Breast epithelium (tissue), 4 donors: ENCODE results near the gene MED29. TPM values are rescaled to one million over a fixed set of nuclear protein-coding genes. Genes with fewer than 3 reads are reported as not detected.

Source experiments
- DNase-seq, 2 donors: peaks; one replicate each; pipeline ENCODE4 v3.0.0-alpha.2; 2019; ENCODE audit warnings: low spot score in 2 of 2
- H3K27ac ChIP-seq, 2 donors: fragments of 200-600 bp; sonication (generic) in 1 of 2; one replicate each; pipeline ENCODE4 v1.5.1; 2016 to 2019; ENCODE audit warnings: mild to moderate bottlenecking in 1 of 2
- H3K27me3 ChIP-seq, 2 donors: fragments of 200-600 bp; sonication (generic) in 1 of 2; one replicate each; pipeline versions ENCODE4 v1.5.1 to v1.6.0; 2017 to 2019; ENCODE audit warnings: control low read depth in 1 of 2, mild to moderate bottlenecking in 1 of 2
- H3K36me3 ChIP-seq: fragments of 200-600 bp; one replicate; pipeline ENCODE4 v1.5.1; 2019
- H3K4me1 ChIP-seq, 2 donors: fragments of 200-600 bp; sonication (generic); one replicate each; pipeline ENCODE4 v1.5.1; 2016 to 2019; ENCODE audit warnings: control low read depth in 1 of 2
- H3K4me3 ChIP-seq, 3 donors: fragments of 200-600 bp; sonication (generic); 1 replicate in 2 of 3; 2 replicates in 1 of 3; pipeline ENCODE4 v1.5.1; 2016 to 2019; ENCODE audit warnings: mild to moderate bottlenecking in 3 of 3, moderate library complexity in 2 of 3
- H3K9me3 ChIP-seq, 2 donors: fragments of 200-600 bp; sonication (generic) in 1 of 2; one replicate each; pipeline ENCODE4 v1.5.1; 2016 to 2019; ENCODE audit warnings: control low read depth in 1 of 2
- CTCF ChIP-seq, 3 donors: fragments of 450-650 bp; IDR thresholded peaks; one replicate each; pipeline ENCODE4 v1.5.1; 2016 to 2017; ENCODE audit warnings: antibody characterized with exemption in 3 of 3, mild to moderate bottlenecking in 3 of 3, moderate library complexity in 3 of 3
- POLR2A ChIP-seq: fragments of 450-650 bp; IDR thresholded peaks from one replicate; pipeline ENCODE4 v1.6.1; 2016; ENCODE audit warnings: antibody characterized with exemption, mild to moderate bottlenecking, moderate library complexity
- POLR2AphosphoS5 ChIP-seq, 3 donors: sonication (generic); formaldehyde crosslinking; IDR thresholded peaks; one replicate each; pipeline ENCODE4 v1.6.1; 2017; ENCODE audit warnings: antibody characterized with exemption in 3 of 3
- intact Hi-C: fragments of 100-400 bp; cut with DNase I; formaldehyde crosslinking; loops from one replicate; pipeline ENCODE4 v1.15.1; 2023; ENCODE audit warnings: low total_unique reads
- total RNA-seq, 3 donors: library from RNA; depleted of rRNA; stranded (reverse); fragments of >200 nt; gene quantifications; one replicate each; pipeline ENCODE4 v1.1.0, GENCODE V29; 2016

MED29 gene
- total RNA-seq, 3 donors from 2014 or later = 36.6 to 49.5 (median 47.3) TPM

DNA sequence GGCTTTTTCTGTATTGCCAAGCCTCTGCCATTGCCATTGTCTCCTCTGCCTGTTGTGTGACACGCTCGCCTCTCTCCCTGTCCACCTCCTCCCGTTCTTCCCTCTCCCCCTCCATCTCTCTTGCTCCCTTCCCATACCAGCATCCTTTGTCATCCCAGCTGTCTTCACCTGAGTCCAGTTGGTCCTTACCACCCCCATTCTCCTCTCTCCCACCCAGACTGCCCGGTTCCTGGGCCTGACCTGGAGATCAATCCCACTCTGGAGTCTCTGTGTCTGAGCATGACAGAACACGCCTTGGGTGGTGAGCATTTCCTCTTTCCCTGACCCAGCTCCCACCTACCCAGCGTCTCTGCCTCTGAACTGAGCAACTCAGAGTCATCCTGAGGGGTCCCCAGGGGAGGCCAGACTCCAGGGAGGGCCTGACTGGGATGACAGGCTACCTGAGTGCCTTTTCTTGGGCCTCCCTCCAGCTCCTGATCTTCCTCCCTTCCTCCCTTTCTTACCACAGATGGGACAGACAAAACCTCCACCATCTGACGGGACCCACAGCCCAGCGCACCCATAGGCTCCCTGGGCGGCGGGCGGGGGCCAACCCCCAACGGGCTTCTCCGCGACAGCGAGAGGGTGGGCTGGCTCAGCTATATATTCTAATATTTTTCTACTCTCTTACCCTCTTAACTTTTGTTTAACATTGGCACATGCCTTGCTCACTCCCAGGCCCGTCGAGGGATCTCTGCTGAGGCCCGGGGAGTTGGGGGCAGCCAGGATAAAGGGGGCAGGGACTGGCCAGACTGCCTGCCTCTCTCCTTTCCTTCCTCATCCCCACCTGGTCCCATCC is 8.0 kb upstream of the MED29 start:
- peaks cover 20% of the 10 kb centered on the region for H3K36me3 ChIP-seq
- TF ChIP-seq POLR2AphosphoS5 (IDR thresholded peaks at IDR 0.05) (no peak), CTCF (IDR thresholded peaks at IDR 0.05) (no peak), POLR2A (no peak)
- no peak overlapping the region for H3K27ac ChIP-seq
- no peak overlapping the region for H3K4me3 ChIP-seq
- no peaks in the 10 kb centered on the region for H3K9me3 ChIP-seq
- DNase-seq = no peak
- H3K27me3 ChIP-seq = no peaks in the 10 kb centered on the region
- no peaks in the 10 kb centered on the region for H3K4me1 ChIP-seq
- intact Hi-C loops = no loop called here

GRCh38 chr19:39384839-39385568 is 6.2 kb upstream of the MED29 start:
- H3K27ac ChIP-seq = no peak overlapping the region
- no peak for TF ChIP-seq POLR2A
- no peak for TF ChIP-seq CTCF (IDR thresholded peaks at IDR 0.05)
- no peak for TF ChIP-seq POLR2AphosphoS5 (IDR thresholded peaks at IDR 0.05)
- H3K4me3 ChIP-seq = no peak overlapping the region

DNA sequence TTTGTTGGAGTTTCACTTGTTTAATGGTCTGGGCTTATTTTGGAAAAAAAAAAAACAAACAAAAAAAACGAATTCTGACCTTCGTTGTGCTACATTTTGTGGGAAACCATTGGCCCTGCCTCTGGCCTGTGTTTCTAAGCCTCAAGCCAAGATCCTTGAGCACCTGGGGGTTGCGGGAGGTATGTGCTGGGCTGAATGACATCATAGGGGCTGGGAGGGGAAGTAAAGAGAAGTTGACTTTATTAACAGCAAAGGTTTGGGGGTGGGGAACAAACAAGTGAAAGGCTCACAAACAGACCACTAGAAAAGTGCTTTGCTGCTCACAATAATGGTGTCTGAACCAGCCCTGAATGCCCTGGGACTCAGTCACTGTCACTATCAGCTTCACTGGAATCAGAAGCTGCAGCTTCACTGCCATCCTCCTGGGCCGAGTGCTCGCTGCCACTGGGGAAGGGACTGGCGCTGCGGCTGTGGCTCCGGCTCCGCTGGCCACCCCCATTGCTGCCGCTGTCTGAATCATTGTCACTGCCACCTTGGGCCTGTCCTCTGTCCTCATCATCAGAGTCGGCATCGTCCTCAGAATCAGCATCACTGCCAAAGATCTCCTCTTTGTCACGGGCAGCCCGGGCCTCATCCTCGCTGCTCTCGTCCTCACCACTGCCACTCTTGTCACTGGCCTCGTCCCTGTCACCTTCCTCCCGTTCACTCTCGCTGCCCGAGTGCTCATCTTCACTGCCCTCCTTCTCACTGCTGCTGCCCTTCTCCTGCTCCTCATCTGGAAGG is 5.4 kb upstream of the MED29 start:
- intact Hi-C loops = no loop called here
- Histone ChIP-seq H3K9me3 (no peaks in the 10 kb centered on the region), H3K36me3 (peaks cover 5% of the 10 kb centered on the region), H3K27ac (no peak overlapping the region), H3K27me3 (no peaks in the 10 kb centered on the region), H3K4me1 (peaks cover 5 to 9% of the 10 kb centered on the region in 2 donors), H3K4me3 (no peak overlapping the region)
- TF ChIP-seq POLR2A (no peak), POLR2AphosphoS5 (IDR thresholded peaks at IDR 0.05) (no peak), CTCF (IDR thresholded peaks at IDR 0.05) (no peak)
- no peak for DNase-seq

More at GRCh38 chr19:39384839-39385568, 6.2 kb upstream of the MED29 start:
- intact Hi-C loops = no loop called here
- H3K9me3 ChIP-seq = no peaks in the 10 kb centered on the region
- peaks cover 3 to 5% of the 10 kb centered on the region in 2 donors for H3K4me1 ChIP-seq
- H3K36me3 ChIP-seq = peaks cover 13% of the 10 kb centered on the region
- H3K27me3 ChIP-seq = no peaks in the 10 kb centered on the region
- DNase-seq = no peak

DNA sequence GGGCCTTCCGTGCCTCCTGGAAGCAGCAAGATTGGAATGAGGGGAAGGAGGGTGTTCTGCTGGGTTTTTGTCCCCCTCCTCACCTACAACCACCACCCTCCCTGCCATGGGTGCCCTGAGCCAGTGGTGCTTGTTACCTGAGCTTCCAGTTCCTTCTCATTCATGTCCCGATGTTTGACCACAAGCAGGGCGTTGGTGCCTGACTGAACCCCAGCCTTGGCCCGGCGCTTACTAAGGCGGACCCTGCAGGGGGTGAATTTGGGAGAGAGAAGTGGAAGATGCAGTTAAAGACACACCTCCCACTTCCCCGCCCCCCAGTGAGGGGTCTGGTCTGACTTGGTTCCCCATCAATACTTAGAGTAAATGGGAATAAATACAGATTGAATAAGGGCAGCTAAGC is 4.6 kb upstream of the MED29 start:
- H3K4me3 ChIP-seq = no peak overlapping the region
- H3K27ac ChIP-seq = no peak overlapping the region
- DNase-seq = no peak
- H3K9me3 ChIP-seq = no peaks in the 10 kb centered on the region
- H3K4me1 ChIP-seq = peaks cover 5 to 9% of the 10 kb centered on the region in 2 donors
- no peaks in the 10 kb centered on the region for H3K36me3 ChIP-seq
- intact Hi-C loops = no loop called here
- no peaks in the 10 kb centered on the region for H3K27me3 ChIP-seq
- TF ChIP-seq POLR2AphosphoS5 (IDR thresholded peaks at IDR 0.05) (no peak), CTCF (IDR thresholded peaks at IDR 0.05) (no peak), POLR2A (no peak)
